NK-92 (cell line): ENCODE results near the gene STARD5.
"Not testable (repeated sequence)": the region's sequence is repeated elsewhere in the genome, so short reads cannot be mapped to it uniquely, and the experiment has no call there.

ENCODE experiments used
- DNase-seq: peaks from one replicate; lab custom pipeline; 2025; ENCODE audit not compliant: unreplicated experiment; lab: John Stamatoyannopoulos, UW

Gene STARD5

DNA sequence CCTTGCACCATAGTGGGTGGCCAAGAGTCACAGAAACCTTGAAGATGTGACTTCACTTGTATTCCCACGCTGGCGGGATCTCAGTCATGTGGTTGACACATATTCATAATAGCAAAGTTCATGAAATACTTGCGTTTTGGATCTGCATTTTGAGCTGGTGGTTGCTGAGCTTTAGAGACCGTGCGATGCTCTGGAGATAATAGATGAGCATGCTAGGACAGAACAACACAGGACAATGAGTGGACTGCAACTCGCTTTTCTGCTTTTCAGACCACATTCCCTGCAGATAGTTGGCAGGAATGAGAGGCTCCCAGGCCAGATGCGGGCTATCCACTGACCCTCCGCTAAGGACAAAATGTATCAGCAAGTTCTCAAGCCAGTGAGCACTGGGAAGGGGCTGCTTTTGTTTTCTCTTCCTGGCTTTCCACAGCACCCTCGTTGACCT lies 13.8 kb upstream of the STARD5 start:
- no peak for DNase-seq

DNA sequence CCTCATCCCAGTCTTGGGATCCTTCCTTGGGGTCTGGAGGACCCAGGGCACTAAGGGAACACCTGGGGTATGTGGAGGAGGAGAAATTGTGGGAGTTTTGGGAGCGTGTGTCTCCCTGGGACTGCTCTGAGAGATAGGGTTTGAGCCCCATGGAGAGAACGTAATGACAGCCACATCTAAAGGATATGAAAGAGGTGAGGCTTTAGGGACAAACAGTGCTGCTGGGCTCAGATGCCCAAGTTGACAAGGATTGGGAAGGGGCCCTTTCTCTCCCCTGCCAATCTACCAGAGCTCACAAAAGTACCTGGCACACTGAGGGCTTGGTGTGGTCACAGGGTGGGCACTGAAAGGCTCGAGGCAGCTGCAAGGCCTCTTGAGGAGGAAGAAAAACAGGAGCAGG lies 13.3 kb upstream of the STARD5 start:
- DNase-seq: no peak

GRCh38 chr15:81336568-81336967 lies 12.6 kb upstream of the STARD5 start:
- DNase-seq: no peak

- no peak for DNase-seq
These were observed 11.7 kb upstream of the STARD5 start for GRCh38 chr15:81335631-81336030.

DNA sequence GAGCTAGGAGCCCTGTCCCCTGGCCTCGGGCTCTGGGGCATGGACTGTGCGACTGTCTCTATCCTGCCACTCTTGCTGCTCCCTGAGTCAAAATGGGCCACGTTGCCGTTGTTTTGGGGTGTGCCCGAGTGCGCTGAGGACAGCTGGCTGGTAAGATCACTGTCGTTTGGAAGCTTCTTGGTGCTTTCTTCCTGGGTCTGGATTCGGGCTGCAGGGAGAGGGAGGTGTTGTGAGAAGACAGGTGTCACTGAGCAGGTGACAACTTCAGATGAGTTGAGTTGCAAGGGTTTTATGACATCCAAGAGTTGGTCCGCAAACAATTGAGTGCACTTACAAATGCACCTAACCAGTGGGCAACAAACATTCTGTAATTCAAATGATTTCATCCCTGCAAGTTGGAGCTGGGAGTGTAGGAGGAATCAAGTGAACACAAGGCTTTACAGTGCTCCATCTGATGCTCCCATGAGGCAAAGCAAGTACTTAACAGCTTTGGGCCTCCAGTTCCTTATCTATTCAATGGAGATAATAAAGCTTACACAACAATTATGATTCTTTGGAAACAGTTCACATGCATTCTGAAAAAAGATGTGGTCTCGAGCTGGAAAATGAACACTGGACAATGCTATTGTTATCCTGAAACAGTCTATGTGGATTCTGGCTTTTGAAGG lies 11.0 kb upstream of the STARD5 start:
- DNase-seq: no peak

DNA sequence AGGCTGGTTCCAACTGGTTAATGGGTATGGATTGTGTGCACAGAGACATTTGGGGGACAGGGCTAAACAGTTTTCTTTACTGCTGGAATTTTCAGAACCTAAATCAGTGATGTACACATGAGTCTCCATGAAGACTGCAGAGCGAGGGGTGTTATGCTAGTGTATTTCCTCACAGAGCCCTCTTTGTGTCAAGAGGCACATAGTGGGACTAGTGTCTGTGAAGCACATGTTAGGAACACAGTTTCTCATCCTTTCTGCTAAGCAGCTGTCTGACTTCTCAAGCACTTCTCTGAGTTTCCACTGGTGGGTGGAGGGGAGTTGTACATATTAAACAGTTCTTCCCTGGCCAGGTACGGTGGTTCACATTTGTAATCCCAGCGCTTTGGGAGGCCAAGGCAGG lies 9.4 kb upstream of the STARD5 start:
- no peak for DNase-seq

- no peak for DNase-seq
These were observed 8.4 kb upstream of the STARD5 start for GRCh38 chr15:81332326-81332725.

GRCh38 chr15:81331600-81331999 lies 7.7 kb upstream of the STARD5 start:
- no peak for DNase-seq

- DNase-seq: not testable (repeated sequence)
These were observed 7.2 kb upstream of the STARD5 start for GRCh38 chr15:81331141-81331540.

GRCh38 chr15:81330366-81331090 lies 6.6 kb upstream of the STARD5 start:
- no peak for DNase-seq

DNA sequence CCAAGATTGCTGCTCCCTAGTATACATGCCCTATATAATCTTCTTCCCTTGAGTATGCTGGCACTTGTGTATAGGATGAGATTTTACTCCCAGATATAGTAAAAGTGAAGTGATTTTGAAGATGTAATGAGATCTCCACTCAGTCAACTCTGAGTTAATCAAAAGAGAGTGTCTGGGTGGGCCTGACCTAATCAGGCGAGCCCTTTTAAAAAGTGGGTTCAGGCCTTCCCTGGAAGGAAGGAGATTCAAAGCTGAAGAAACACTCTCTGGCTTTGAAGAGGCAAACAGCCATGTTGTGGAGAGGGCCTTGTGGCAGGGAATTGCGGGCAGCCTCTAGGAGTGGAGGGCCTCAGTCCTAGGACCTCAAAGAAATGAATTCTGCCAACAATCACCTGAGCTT lies 5.5 kb upstream of the STARD5 start:
- no peak for DNase-seq

GRCh38 chr15:81327516-81327915 lies 3.6 kb upstream of the STARD5 start:
- DNase-seq: no peak

- DNase-seq: no peak
These were observed 2.7 kb upstream of the STARD5 start for GRCh38 chr15:81326466-81327212.

GRCh38 chr15:81323559-81323943 lies 390 bp downstream of the STARD5 start:
- no peak for DNase-seq

DNA sequence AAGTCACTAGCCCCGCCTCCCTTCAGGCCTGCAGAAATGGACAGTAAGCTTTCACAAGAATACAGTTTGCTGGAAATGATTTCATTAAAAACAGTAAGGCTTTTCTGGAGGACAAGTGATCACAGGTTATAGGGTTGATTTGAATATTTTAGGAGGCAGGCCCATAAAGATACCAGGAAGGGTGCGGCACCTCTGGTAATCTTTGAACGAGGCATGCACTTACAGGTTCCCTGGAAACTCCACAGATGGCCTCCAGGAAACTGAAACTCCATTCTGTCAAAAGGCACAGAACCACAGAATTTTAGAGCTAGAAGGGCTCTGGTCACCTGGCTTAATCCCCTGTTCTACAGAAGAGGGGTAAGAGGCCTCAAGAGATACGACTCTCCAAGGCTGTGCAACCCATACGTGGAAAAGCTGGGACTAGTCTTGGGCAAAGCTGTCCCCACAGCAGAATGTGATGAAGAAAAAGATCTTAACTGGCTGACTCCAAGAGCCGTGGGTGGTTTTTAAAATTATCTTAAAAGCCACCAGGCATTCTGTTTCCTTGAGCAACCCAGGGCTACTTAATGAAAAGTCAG lies 1.2 kb downstream of the STARD5 start:
- DNase-seq: no peak

GRCh38 chr15:81321667-81322066 lies 2.3 kb downstream of the STARD5 start:
- DNase-seq: no peak

- no peak for DNase-seq
These were observed 6.3 kb downstream of the STARD5 start for GRCh38 chr15:81317642-81318017.

- no peak for DNase-seq
These were observed 7.7 kb downstream of the STARD5 start for GRCh38 chr15:81316267-81316666.

GRCh38 chr15:81315452-81316175 lies 8.3 kb downstream of the STARD5 start:
- DNase-seq: no peak

DNA sequence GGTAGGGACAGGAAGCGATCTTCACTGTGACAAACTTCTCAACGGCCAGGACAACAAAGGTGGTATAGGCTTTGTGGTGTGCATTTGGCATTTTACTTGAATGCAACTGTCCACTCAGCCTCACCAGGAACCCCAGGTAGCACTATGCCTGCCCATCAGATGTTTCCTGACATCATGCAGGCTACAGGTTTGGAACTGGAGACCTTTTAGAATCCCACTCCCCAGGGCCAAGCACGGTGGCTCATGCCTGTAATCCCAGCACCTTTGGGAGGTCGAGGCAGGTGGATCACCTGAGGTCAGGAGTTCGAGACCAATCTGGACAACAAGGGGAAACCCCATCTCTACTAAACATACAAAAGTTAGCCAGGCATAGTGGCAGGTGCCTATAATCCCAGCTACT lies 9.6 kb downstream of the STARD5 start:
- DNase-seq: no peak

DNA sequence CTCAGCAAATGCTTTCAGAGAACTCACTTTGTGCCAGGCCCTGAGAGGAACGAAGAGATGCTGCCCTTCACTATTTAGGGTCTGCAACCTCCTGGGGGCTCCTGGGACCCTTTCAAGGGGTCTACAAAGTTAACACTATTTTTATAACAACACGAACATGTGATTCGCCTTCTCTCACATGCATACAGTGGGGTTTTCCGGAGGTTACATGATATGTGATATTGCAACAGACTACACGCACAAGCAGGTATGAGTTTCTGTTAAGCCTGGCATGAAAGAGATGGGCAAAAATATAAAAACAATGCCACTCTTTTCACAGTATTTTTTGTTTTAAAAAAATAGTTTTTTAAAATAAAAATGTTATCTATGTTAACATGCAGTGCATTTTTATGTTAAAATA lies 10.3 kb downstream of the STARD5 start:
- DNase-seq: no peak
